Neuronal stem cell (in vitro differentiated cells): ENCODE data around the gene FHIP2A.
A peak's percentile ranks its signal among the peaks of the same experiment; 100 is the strongest.

ENCODE experiments used
- DNase-seq: peaks from one replicate; pipeline ENCODE4 v3.0.0-alpha.2; 2013; ENCODE audit warnings: low spot score
- H2AFZ ChIP-seq: one replicate; pipeline ENCODE4 v1.6.1; 2013; ENCODE audit warnings: mild to moderate bottlenecking, low read length, inconsistent platforms
- H2AK5ac ChIP-seq: 2 replicates; pipeline ENCODE4 v1.6.1; 2013; ENCODE audit warnings: low read depth, mild to moderate bottlenecking, inconsistent platforms, low read length, moderate library complexity, mixed read lengths
- H2BK120ac ChIP-seq: 2 replicates; pipeline ENCODE4 v1.6.1; 2013; ENCODE audit warnings: low read depth, mild to moderate bottlenecking, inconsistent platforms, low read length, moderate library complexity, mixed read lengths
- H2BK12ac ChIP-seq: one replicate; pipeline ENCODE4 v1.6.1; 2013; ENCODE audit warnings: low read length, inconsistent platforms
- H2BK15ac ChIP-seq: 2 replicates; pipeline ENCODE4 v1.6.1; 2013; ENCODE audit warnings: mild to moderate bottlenecking, low read length, inconsistent platforms, mixed read lengths
- H2BK5ac ChIP-seq: one replicate; pipeline ENCODE4 v1.6.1; 2013; ENCODE audit warnings: inconsistent platforms, mild to moderate bottlenecking, low read length, moderate library complexity
- H3K14ac ChIP-seq: one replicate; pipeline ENCODE4 v1.6.1; 2013; ENCODE audit warnings: low read length, inconsistent platforms
- H3K18ac ChIP-seq: 2 replicates; pipeline ENCODE4 v1.6.1; 2013; ENCODE audit warnings: low read length, inconsistent platforms
- H3K23ac ChIP-seq: 2 replicates; pipeline ENCODE4 v1.6.1; 2013; ENCODE audit warnings: low read depth, mild to moderate bottlenecking, mixed read lengths, low read length, inconsistent platforms; ENCODE audit not compliant: poor library complexity
- H3K27ac ChIP-seq: replicated peaks from 3 replicates; pipeline ENCODE4 v1.5.1; 2013; ENCODE audit warnings: low read length, inconsistent platforms
- H3K27me3 ChIP-seq, 3 experiments: 2 replicates each; pipeline ENCODE4 v1.6.1; 2013; ENCODE audit warnings: low read length in 3 of 3, mild to moderate bottlenecking in 2 of 3, inconsistent platforms in 1 of 3, low read depth in 1 of 3, mixed read lengths in 1 of 3, moderate library complexity in 1 of 3; ENCODE audit not compliant: control insufficient read depth in 3 of 3, insufficient read depth in 3 of 3
- H3K36me3 ChIP-seq, 2 donors: replicated peaks in 1 of 2; 2 replicates each; pipeline ENCODE4 v1.6.1; 2013; ENCODE audit warnings: low read length in 2 of 2; ENCODE audit not compliant: control insufficient read depth in 2 of 2, insufficient read depth in 2 of 2
- H3K4ac ChIP-seq: 2 replicates; pipeline ENCODE4 v1.6.1; 2013; ENCODE audit warnings: inconsistent platforms, mild to moderate bottlenecking, low read length, moderate library complexity
- H3K4me1 ChIP-seq, 2 donors: 1 replicate in 1 of 2; 2 replicates in 1 of 2; pipeline ENCODE4 v1.6.1; 2013; ENCODE audit warnings: low read length in 2 of 2, low read depth in 1 of 2; ENCODE audit not compliant: control insufficient read depth in 2 of 2, insufficient read depth in 1 of 2
- H3K4me2 ChIP-seq: one replicate; pipeline ENCODE4 v1.6.1; 2013; ENCODE audit warnings: mild to moderate bottlenecking, low read length, inconsistent platforms; ENCODE audit not compliant: insufficient read depth, poor library complexity, severe bottlenecking
- H3K4me3 ChIP-seq, 2 donors: 2 replicates each; pipeline ENCODE4 v1.5.1; 2013; ENCODE audit warnings: low read length in 2 of 2, mild to moderate bottlenecking in 2 of 2, inconsistent platforms in 1 of 2, moderate library complexity in 1 of 2
- H3K79me1 ChIP-seq: one replicate; pipeline ENCODE4 v1.6.1; 2013; ENCODE audit warnings: low read depth, mild to moderate bottlenecking, inconsistent platforms, low read length, moderate library complexity
- H3K9ac ChIP-seq: one replicate; pipeline ENCODE4 v1.6.1; 2013; ENCODE audit warnings: mild to moderate bottlenecking, low read depth, low read length, inconsistent platforms; ENCODE audit not compliant: poor library complexity
- H3K9me3 ChIP-seq, 2 donors: replicated peaks in 1 of 2; 2 replicates each; pipeline versions ENCODE3 to v1.6.1; 2013; ENCODE audit warnings: low read length in 2 of 2, mild to moderate bottlenecking in 2 of 2, inconsistent platforms in 1 of 2, low read depth in 1 of 2, mixed read lengths in 1 of 2, moderate library complexity in 1 of 2; ENCODE audit not compliant: control insufficient read depth in 2 of 2, insufficient read depth in 1 of 2
- H4K8ac ChIP-seq: one replicate; pipeline ENCODE4 v1.6.1; 2013; ENCODE audit warnings: low read depth, mild to moderate bottlenecking, inconsistent platforms, low read length, moderate library complexity
- H4K91ac ChIP-seq: one replicate; pipeline ENCODE4 v1.6.1; 2013; ENCODE audit warnings: low read length, low read depth, mild to moderate bottlenecking, inconsistent platforms; ENCODE audit not compliant: poor library complexity
- WGBS, 2 donors: extraction: QIAGEN DNeasy Blood & Tissue Kit; methylation state at CpG; one replicate each; pipeline ENCODE4 v1.1.7; 2013; ENCODE audit warnings: missing lambda C conversion rate in 2 of 2, mixed read lengths in 1 of 2; ENCODE audit not compliant: insufficient read length in 2 of 2, insufficient replicate concordance in 1 of 2; ENCODE audit errors: extremely low coverage in 2 of 2; 5-methylcytosine and 5-hydroxymethylcytosine counted together

FHIP2A gene

GRCh38 chr10:114815791-114816190, 5.8 kb upstream of the FHIP2A start:
- H3K4me2 ChIP-seq: no peak overlapping the region
- no peaks in the 10 kb centered on the region for H3K79me1 ChIP-seq
- no peaks in the 10 kb centered on the region for H3K4me1 ChIP-seq
- no peak overlapping the region for H3K4ac ChIP-seq
- H2BK12ac ChIP-seq: no peak overlapping the region
- no peak overlapping the region for H3K23ac ChIP-seq
- H2BK5ac ChIP-seq: no peak overlapping the region
- no peak overlapping the region for H3K14ac ChIP-seq
- no peak overlapping the region for H4K8ac ChIP-seq
- H4K91ac ChIP-seq: no peak overlapping the region
- DNase-seq: no peak
- H3K27me3 ChIP-seq: no peaks in the 10 kb centered on the region
- H3K4me3 ChIP-seq: no peak overlapping the region
- no peak overlapping the region for H2AK5ac ChIP-seq
- no CpG with 5 or more reads among the region's 1 CpG for WGBS, 2 donors
- no peak overlapping the region for H3K27ac ChIP-seq
- H2AFZ ChIP-seq: no peak overlapping the region
- no peak overlapping the region for H2BK120ac ChIP-seq
- no peak overlapping the region for H3K9ac ChIP-seq
- peaks cover 0 to 2% of the 10 kb centered on the region in 2 donors for H3K9me3 ChIP-seq
- no peak overlapping the region for H2BK15ac ChIP-seq
- H3K36me3 ChIP-seq: no peaks in the 10 kb centered on the region
- H3K18ac ChIP-seq: no peak overlapping the region

GRCh38 chr10:114816308-114816707, 5.3 kb upstream of the FHIP2A start:
- Histone ChIP-seq H3K4me3 (no peak overlapping the region), H3K18ac (no peak overlapping the region), H4K8ac (no peak overlapping the region), H3K9me3 (peaks cover 0 to 5% of the 10 kb centered on the region in 2 donors), H2AFZ (no peak overlapping the region), H3K4me1 (no peaks in the 10 kb centered on the region), H2BK120ac (no peak overlapping the region), H3K27me3 (no peaks in the 10 kb centered on the region), H3K4ac (no peak overlapping the region), H2AK5ac (no peak overlapping the region), H2BK12ac (no peak overlapping the region), H4K91ac (no peak overlapping the region), H3K36me3 (no peaks in the 10 kb centered on the region), H3K27ac (no peak overlapping the region), H3K23ac (no peak overlapping the region), H3K9ac (no peak overlapping the region), H3K4me2 (no peak overlapping the region), H2BK15ac (no peak overlapping the region), H3K14ac (no peak overlapping the region), H2BK5ac (no peak overlapping the region), H3K79me1 (no peaks in the 10 kb centered on the region)
- no peak for DNase-seq
- no CpG with 5 or more reads among the region's 7 CpGs for WGBS, 2 donors

- H3K9ac ChIP-seq: no peak overlapping the region
- H3K9me3 ChIP-seq: peaks cover 0 to 5% of the 10 kb centered on the region in 2 donors
- no peak overlapping the region for H2AFZ ChIP-seq
- H3K36me3 ChIP-seq: no peaks in the 10 kb centered on the region
- H2AK5ac ChIP-seq: no peak overlapping the region
- no peak overlapping the region for H2BK120ac ChIP-seq
- H3K79me1 ChIP-seq: no peaks in the 10 kb centered on the region
- no peak for DNase-seq
- no peaks in the 10 kb centered on the region for H3K27me3 ChIP-seq
- no peak overlapping the region for H3K18ac ChIP-seq
- no peak overlapping the region for H3K14ac ChIP-seq
- H2BK5ac ChIP-seq: no peak overlapping the region
- H2BK12ac ChIP-seq: no peak overlapping the region
- H3K4me3 ChIP-seq: no peak overlapping the region
- H2BK15ac ChIP-seq: no peak overlapping the region
- H3K23ac ChIP-seq: no peak overlapping the region
- H4K91ac ChIP-seq: no peak overlapping the region
- no peak overlapping the region for H3K4me2 ChIP-seq
- no peak overlapping the region for H3K4ac ChIP-seq
- H3K27ac ChIP-seq: no peak overlapping the region
- peaks cover 0 to 3% of the 10 kb centered on the region in 2 donors for H3K4me1 ChIP-seq
- WGBS, 2 donors: no CpG with 5 or more reads among the region's 1 CpG
- H4K8ac ChIP-seq: no peak overlapping the region
Measured at GRCh38 chr10:114819322-114819721, 2.3 kb upstream of the FHIP2A start.

- H3K27ac ChIP-seq: peak overlapping the region; percentile 70
- H3K4ac ChIP-seq: peak overlapping the region; percentile 89
- no peaks in the 10 kb centered on the region for H3K27me3 ChIP-seq
- H2BK12ac ChIP-seq: peak overlapping the region; percentile 41
- H3K4me2 ChIP-seq: peak overlapping the region; percentile 62
- H3K9me3 ChIP-seq: peaks cover 0 to 5% of the 10 kb centered on the region in 2 donors
- no peak overlapping the region for H2AK5ac ChIP-seq
- DNase-seq: no peak
- H2AFZ ChIP-seq: peak overlapping the region; percentile 97
- peak overlapping the region; percentile 53 for H2BK5ac ChIP-seq
- H3K4me3 ChIP-seq: peak overlapping the region; percentile 60 to 98
- peak overlapping the region; percentile 99 for H3K9ac ChIP-seq
- H3K18ac ChIP-seq: peak overlapping the region; percentile 100
- no CpG with 5 or more reads among the region's 60 CpGs for WGBS, 2 donors
- H4K8ac ChIP-seq: no peak overlapping the region
- H4K91ac ChIP-seq: no peak overlapping the region
- peaks cover 0 to 13% of the 10 kb centered on the region in 2 donors for H3K36me3 ChIP-seq
- peak overlapping the region; percentile 82 for H3K14ac ChIP-seq
- no peak overlapping the region for H2BK120ac ChIP-seq
- no peaks in the 10 kb centered on the region for H3K79me1 ChIP-seq
- H2BK15ac ChIP-seq: no peak overlapping the region
- peak overlapping the region; percentile 89 for H3K23ac ChIP-seq
- H3K4me1 ChIP-seq: peaks cover 0 to 3% of the 10 kb centered on the region in 2 donors
Measured at GRCh38 chr10:114821915-114822443, 399 bp downstream of the FHIP2A start.
